RWPE1 (cell line): ENCODE results near the gene ITPK1.

Experiments used
- CTCF ChIA-PET: fragments of 350-600 bp; sonication (Branson Sonifier 250); formaldehyde crosslinking; extraction: SDS; loops from one replicate; lab custom pipeline; 2021; lab: Yijun Ruan, JAX
- POLR2A ChIA-PET: fragments of 400-600 bp; formaldehyde crosslinking; extraction: SDS; loops from one replicate; lab custom pipeline; 2020; ENCODE audit warnings: antibody characterized with exemption; ENCODE audit not compliant: low non-redundant PET; lab: Yijun Ruan, JAX
- DNase-seq: peaks from one replicate; pipeline ENCODE4 v3.0.0; 2012; ENCODE audit warnings: low spot score
- H3K27ac ChIP-seq: fragments of 450-650 bp; 2 replicates; pipeline ENCODE4 v1.5.1; 2017
- CTCF ChIP-seq: fragments of 450-650 bp; conservative IDR thresholded peaks from 2 replicates; pipeline ENCODE4 v1.5.1; 2017; ENCODE audit warnings: low read depth, mild to moderate bottlenecking

The ITPK1 gene

GRCh38 chr14:92981726-92982125 is 134.0 kb downstream of the ITPK1 start:
- no peak overlapping the region for H3K27ac ChIP-seq
- no peak for DNase-seq
- CTCF ChIA-PET = no interaction called here
- TF ChIP-seq CTCF = no peak
- POLR2A ChIA-PET = no interaction called here

GRCh38 chr14:92980866-92981265 is 134.9 kb downstream of the ITPK1 start:
- no peak overlapping the region for H3K27ac ChIP-seq
- no peak for TF ChIP-seq CTCF
- CTCF ChIA-PET = no interaction called here
- DNase-seq = no peak
- POLR2A ChIA-PET = no interaction called here

GRCh38 chr14:92978229-92979021 is 137.3 kb downstream of the ITPK1 start:
- no peak for DNase-seq
- ChIA-PET CTCF (no interaction called here), POLR2A (no interaction called here)
- no peak for TF ChIP-seq CTCF
- H3K27ac ChIP-seq = no peak overlapping the region; the same call in 1 of the 2 replicates

- POLR2A ChIA-PET = no interaction called here
- no peak for TF ChIP-seq CTCF
- H3K27ac ChIP-seq = no peak overlapping the region
- CTCF ChIA-PET = no interaction called here
- DNase-seq = no peak
Observed at GRCh38 chr14:92976268-92976667, 139.5 kb downstream of the ITPK1 start.

GRCh38 chr14:92974541-92975345 is 141.0 kb downstream of the ITPK1 start:
- DNase-seq = no peak

More at GRCh38 chr14:92974541-92975345, 141.0 kb downstream of the ITPK1 start:
- TF ChIP-seq CTCF = no peak
- CTCF ChIA-PET = interaction anchor here (0.5 to 1.4 kb wide), 2 partner anchors 23 to 174 kb away, joined by 3 to 6 read pairs; no protein-coding TSS in a partner anchor
- peak overlapping the region; percentile 92 for H3K27ac ChIP-seq
- POLR2A ChIA-PET = interaction anchor here (0.6 kb wide), 1 partner anchor 68 kb away, joined by 3 read pairs; no protein-coding TSS in a partner anchor
